Ovary (tissue), 3 donors: ENCODE results near the gene PPP4C.

Experiments used
- POLR2A ChIP-seq: fragments of 450-650 bp; IDR thresholded peaks from one replicate; pipeline ENCODE4 v1.6.1; 2017; ENCODE audit warnings: antibody characterized with exemption, mild to moderate bottlenecking, moderate library complexity
- TF ChIP-seq, protein P1 (sequence below), 3 donors: fragments of 450-650 bp in 2 of 3; fragments of 200-600 bp in 1 of 3; IDR thresholded peaks; one replicate each; pipeline versions ENCODE4 v1.5.1 to v1.8.0; 2016 to 2022; ENCODE audit warnings: antibody characterized with exemption in 3 of 3, mild to moderate bottlenecking in 1 of 3
- donor health status: DM: no; HTN: no; CAD: no.

DNA sequence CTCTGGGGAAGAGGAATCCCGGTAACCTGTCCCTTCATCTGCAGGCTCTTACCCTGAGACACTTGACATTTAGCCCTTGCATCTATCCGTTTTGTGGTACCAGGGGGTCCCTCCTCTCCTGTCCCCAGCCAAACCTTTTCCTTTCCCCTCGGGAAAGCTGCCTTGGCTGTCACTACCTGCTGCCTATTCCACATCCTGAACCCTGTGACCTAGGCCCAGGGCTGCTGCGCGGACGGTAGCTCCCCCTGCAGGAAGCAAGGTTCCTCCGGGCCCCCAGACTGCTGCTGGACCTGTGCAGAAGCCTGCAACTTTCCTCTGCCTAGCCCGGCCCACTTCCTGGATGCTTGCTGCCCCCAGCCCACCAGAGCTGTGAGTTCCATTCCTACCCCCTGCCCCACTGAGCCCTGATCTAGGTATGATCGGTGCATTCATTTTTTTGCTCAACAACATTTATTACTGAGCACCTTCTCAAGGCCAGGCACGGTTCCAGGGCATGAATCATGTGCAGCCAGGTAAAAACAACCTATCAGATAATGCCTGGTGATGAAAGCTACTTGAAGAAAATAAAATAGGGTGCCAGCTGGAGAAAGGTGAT lies 20.7 kb upstream of the PPP4C start:
- TF ChIP-seq, protein P1, sequence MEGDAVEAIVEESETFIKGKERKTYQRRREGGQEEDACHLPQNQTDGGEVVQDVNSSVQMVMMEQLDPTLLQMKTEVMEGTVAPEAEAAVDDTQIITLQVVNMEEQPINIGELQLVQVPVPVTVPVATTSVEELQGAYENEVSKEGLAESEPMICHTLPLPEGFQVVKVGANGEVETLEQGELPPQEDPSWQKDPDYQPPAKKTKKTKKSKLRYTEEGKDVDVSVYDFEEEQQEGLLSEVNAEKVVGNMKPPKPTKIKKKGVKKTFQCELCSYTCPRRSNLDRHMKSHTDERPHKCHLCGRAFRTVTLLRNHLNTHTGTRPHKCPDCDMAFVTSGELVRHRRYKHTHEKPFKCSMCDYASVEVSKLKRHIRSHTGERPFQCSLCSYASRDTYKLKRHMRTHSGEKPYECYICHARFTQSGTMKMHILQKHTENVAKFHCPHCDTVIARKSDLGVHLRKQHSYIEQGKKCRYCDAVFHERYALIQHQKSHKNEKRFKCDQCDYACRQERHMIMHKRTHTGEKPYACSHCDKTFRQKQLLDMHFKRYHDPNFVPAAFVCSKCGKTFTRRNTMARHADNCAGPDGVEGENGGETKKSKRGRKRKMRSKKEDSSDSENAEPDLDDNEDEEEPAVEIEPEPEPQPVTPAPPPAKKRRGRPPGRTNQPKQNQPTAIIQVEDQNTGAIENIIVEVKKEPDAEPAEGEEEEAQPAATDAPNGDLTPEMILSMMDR (IDR thresholded peaks at IDR 0.05) = no peak
- TF ChIP-seq POLR2A = no peak
